T-helper 2 cell treated with Interferon-gamma antibody and Interleukin-4, amounts not matched to agents 100 ng/mL and 5 ng/mL, for 36 hours (primary cell): Measurements from ENCODE around the gene TH. TPM values are rescaled to one million over a fixed set of nuclear protein-coding genes. Genes with fewer than 3 reads are reported as not detected.
"Not testable (repeated sequence)": the region's sequence is repeated elsewhere in the genome, so short reads cannot be mapped to it uniquely, and the experiment has no call there.

Experiments
- intact Hi-C: fragments of 100-400 bp; cut with micrococcal nuclease; formaldehyde crosslinking; loops from one replicate; pipeline ENCODE4 v1.15.1; 2023
- total RNA-seq: library from RNA; stranded (reverse); gene quantifications from 2 replicates; pipeline ENCODE4 v1.2.3, GENCODE V29; 2022

TH gene
- total RNA-seq, 1 donor from 2014 or later, result not detected

DNA sequence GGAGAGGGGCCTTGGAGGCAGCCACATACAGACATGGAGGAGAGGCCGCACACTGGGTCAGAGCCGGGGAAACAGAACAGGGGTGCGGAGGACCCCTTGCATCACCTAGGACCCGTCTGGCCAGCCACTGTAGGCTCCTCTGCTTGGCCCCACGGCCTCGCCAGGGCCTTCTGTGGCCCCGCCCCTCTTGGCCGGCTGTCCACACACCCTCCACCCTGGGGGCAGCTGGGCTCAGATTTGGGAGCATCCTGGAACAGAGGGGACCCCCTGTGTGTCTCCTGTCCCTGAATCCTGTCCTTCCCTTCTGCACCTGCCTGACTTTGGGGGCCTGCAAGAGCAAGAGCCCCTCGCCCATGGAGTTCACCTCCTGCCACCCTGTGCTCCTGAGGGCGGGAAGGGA is 7.9 kb upstream of the TH start:
- intact Hi-C loops, result no loop called here

DNA sequence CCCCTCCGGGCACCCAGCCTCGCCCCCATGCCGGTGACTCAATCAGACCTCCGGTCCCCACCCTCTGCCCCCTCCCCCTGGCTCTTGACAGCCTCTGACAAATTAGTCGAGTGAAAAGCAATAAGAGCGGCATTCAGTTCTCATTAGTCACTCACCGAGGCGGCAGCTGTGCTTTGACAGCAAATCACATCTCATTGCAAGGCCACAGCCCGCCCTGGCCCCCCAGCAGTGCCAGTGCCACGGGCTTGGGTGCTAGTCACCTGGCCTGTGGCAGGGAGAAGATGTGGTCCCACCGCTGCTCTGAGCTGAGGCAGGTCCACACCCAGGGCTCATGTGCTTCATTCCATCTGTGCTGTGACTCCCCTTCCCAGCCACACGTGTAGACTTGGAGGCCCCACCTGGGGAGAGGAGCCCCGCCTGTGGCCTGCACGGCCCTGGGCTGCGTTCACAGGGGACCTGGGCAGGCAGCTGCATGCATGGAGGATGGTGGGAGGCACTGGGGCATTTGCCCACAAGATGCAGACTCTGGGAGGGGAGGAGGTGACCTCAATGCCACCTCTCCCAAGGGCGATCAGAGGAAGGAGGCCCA is 7.4 kb upstream of the TH start:
- intact Hi-C loops, result no loop called here

DNA sequence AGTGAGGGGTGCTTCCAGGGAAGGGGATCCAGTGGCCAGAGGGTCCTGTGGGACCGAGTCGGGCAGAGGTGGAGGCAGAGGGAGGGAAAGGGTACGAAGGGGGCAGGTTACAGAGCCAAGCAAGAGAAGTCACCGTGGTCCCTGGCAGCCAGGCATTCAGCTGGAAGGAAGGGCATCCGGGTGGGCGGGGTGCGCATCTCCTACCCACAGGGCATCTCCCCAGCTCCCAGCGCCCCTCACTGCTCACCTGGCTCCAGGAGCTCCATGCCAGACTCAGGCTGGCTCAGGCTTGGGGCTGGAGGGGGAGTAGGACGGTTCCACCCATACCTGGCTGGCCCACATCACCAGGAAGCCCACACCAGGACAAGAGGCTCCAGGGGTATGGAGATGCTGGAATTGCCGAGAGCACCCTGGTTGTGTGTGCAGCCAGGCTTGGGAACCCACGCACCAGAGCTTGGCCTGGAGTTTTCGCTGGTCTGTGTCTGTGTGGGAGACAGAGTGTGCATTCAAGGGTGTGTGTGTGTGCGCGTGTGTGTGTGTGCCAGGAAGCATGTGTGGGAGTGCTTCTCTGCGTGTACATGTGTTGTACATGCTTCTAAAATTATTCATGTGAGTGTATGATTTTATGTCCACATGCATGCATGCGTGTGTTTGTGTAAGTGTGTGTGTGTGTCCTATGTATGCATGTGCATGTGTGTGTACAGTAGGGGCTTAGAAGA is 6.6 kb upstream of the TH start:
- intact Hi-C loops, result not testable (repeated sequence)

DNA sequence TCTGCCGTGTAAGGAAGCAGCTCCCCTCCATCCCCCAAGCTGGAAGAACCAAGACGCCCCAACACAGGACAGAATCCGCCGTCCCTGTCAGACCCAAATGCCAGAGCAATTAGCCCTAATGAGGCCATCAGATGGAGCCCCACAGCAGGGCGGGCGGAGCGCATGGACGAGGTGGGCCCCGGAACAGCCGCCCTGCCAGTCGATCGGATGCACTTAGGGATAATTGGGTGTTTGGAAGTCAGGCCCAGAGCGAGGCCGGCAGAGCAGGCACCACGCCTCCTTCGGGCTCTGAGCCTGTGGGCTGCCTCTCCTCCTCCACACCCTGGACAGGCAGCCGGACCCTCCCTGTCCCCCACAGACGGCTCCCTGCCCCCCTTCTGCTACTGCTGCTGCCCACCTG is 5.5 kb upstream of the TH start:
- intact Hi-C loops, result no loop called here

DNA sequence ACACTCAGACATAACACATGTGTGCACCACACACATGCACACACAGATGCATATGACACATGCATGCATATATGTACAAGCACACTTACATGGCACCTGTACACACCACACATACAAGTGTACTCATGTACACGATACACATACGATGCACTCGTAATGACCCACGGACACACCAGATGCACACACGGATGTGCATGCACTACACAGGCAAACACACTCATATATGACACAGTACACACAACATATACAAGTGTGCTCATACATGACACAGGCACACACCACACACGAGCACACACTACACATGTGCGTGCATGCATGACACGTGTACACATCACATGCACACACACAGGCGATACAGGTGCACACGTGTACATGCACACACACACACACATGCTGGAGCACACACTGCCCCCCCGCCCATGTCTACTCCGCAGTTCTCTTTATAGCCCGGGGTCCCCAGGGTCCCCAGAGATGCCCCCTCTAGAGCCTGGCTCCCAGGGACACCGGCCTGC is 4.8 kb upstream of the TH start:
- intact Hi-C loops, result no loop called here

DNA sequence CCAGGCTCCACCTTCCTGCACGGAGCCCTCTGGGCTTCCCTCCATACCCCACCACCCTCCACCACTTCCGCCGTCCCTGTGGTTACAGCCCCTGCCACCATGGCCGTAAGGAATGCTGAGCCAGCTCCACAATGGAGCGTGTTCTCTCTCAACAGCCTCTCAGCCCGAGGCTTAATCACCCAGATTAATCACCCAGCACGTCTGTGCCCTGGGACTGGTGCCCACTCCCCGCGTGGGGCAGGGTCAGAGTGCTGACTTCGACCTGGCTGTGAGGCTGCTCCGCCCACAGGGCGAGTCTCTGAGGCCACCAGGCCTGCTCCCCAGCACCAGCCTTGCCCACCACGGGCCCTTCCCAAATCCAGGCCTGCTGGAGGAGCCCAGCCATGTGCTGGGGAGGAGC is 4.0 kb upstream of the TH start:
- intact Hi-C loops, result no loop called here

DNA sequence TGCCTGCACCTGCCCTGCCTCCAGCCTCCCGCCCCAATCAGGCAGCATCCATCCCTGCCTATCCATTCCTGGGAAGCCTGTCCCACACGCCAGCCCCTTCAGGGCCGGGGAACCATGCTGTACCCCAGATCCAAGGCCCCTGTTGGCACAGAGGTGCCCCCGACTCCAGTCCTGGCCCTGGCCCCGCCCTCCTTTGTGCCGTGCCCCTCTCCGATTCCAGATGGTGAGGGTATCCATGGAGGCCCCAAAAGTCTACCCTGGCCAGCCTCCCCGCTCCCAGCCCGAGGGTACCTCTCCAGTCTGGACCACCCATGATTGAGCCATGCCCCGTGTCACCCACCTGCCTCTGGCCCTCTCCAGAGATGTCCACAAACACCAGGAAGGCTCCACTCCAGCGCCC is 2.7 kb upstream of the TH start:
- intact Hi-C loops, result no loop called here

DNA sequence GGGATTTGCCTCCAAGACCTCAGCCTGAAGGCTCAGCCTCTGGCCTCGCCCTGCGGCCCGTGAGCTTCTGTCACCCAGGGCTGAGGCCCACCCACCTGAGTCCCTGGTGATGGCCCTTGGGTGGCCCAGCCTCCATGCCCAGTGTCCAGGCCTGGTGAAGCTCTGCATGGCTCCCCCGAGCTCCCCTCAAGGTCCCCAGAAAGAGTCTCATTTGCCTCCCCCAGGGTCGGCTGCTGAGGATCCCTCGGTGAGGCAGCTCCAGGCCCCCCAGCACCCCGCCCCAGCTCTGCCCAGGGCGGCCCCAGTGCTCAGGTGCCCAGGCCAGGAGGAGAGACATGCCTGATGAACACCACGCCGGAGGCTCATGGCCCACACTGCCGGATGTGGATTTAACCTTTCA is 2.1 kb upstream of the TH start:
- intact Hi-C loops, result no loop called here

DNA sequence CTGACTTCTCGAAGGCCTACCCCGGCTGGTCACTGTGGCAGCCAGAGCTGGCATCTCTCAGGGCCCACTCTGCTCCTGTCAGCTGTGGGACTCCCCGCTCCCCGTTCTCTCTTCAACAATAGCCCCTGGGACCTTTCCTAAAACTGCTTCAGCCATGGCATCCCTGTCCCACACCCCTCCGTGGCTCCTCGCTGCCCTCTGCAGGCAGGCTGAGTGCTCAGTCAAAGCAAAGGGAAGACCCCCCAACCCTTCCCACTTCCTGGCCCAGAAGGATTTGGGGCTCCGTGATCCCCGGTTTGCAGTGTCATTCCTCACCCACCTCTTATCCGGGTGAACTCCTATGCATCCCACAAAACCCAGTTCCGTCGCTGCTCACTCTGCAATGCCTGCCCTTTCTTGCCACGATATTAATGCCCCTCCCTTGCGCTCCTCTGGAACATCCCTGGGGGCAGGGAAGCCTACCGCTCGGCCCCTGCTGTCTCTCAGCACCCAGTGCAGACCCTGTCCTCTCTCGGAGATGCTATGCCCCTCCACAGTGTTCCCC is 1.6 kb upstream of the TH start:
- intact Hi-C loops, result no loop called here

DNA sequence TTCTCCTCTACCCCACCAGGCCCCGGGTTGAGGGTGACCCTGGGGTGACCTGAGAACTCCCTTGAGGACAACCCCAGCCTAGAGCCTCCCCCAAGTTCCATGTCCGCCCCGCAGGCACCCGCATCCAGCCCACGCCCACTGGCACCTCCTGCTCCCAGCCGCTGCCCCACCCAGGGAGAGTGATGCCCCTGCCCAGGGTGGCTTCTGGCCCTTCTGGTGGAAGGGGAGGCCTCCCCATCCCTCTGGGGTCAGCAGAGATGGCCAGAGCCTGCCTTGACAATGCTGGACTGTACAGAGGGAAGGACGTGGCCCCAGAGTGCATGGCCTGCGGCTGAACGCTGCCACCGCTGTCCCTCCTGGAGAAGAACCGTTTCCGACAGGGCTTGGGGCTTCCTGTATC is 1.1 kb upstream of the TH start:
- intact Hi-C loops, result no loop called here

DNA sequence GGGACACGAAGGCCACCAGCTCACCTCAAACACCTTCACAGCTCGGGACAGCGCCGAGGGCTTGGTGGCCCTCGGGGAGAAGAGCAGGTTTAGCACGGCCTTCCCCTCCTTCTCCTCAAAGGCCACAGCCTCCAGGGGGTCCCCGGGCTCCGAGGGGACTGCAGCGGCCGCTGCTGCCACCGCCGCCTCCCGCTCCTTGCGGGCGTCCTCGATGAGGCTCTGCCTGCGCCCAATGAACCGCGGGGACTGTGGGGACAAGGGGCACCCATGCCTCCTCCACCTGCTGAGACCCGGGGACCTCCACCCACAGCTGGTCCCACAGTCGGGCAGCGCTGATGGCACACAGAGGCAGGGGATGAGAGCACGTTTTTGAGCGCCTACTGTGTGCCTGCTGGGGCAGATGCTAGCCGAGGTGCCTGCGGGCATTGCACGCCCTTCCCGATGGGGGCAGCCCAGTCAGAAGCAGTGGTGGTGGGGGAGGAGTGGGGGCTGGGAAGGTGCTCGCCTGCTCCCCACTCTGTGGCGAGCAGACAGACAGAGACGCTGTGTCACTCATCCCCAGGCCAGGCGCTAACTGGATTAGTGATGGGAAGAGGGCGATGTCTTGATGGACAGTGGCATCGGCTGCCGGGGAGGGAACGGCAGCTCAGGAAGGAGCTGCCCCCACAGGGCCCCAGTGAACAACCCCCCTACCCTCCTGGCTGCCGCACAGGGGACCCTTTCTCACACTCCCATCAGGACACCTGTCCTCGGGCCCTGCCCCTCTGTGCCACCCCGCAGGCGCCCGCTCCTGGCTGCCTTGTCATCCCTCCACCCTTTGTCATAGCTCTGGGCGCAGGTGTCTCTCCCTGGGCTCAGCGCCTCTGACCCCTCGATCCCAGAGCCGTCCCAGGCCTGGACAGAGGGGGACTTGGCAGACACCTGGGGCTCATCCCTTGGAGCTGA is 1.7 kb downstream of the TH start:
- intact Hi-C loops, result no loop called here

DNA sequence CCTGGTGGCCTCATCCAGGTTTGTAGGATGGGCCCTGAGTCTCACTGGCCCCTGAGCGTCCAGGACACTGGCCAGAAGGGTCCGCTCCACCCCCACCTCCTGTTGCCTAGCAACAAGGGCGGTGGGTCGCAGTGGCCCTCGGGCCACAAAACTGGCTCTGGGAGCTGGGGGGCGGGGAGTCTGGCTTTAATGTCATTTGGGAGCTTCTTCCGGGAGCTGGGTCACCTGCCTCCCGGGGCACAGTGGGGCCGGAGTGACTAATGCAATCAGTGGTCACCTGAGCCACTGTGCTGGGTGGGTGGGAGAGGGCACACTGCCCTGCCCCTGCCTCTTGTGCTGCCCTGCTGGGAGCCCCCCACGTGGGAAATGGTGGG is 2.6 kb downstream of the TH start:
- intact Hi-C loops, result no loop called here

DNA sequence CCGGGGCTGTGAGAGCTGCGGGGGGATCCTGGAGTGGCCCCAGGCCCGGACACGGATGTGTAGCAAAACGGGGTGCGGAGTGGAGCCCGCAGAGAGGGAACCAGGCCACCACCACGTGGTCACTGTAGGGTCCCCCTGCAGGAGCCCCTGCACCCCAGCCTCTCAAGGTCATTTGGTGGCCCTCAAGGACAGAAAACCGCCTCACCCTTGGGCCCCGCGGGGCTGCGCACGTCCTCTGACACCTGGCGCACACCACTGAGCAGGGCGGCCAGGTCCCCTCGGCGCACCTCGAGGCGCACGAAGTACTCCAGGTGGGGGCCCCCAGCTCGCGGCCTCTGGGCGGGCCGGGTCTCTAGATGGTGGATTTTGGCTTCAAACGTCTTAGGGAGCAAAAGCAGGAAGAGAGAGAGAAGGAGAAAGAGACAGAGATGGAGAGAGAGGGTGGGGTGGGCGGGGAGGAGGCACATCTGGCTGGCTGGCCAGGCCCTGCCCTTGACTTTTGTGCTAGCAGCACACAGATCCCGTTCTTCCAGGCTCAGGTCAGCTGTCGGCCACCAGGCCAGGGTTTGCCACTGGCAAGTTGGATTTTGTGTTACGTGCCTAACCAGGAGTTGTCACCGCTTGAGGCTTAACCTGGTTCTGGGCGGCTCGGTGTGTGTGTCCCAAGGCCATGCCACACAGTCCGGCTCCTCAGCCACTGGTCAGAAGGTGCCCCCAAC is 3.2 kb downstream of the TH start:
- intact Hi-C loops, result no loop called here

DNA sequence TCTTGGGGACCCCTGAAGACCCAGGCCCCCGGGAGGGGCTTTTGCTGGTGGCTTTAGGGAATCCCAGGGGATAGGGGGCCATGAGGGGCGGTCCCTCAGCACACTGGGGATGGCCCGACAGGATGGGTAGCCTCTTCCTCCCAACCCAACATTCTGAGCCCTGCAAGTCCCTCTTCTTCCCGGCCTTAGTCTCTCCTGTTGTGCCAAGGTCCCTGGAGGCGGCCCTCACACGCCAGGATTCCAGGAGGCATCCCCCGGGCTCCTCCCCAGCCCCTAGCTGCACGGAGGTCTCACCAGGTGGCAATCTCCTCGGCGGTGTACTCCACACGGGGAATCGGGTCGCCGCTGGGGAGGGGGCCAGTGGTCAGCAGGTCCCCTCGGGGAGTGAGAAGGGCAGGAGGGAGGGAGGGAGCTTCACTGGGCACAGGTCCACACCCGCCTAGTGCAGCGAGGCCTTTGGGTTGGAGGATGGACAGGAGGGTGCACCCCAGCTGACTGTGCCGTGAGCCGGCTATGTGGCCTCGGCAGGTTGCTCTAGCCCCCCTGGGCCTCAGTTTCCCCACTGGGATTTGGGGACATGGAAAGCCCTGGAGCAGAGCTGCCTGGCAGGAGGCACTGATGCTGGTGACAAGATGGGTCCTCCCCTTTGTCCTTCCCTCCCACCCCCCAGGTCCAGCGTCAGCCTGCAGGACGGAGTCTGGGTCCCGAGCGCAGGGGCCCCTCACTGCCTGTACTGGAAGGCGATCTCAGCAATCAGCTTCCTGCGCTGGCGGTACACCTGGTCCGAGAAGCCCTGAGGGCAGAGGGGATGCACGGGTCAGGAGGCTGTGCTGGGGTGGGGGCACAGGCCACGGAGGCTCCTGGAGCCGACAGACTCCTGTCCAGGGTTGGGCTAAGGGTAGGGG is 4.2 kb downstream of the TH start:
- intact Hi-C loops, result no loop called here

DNA sequence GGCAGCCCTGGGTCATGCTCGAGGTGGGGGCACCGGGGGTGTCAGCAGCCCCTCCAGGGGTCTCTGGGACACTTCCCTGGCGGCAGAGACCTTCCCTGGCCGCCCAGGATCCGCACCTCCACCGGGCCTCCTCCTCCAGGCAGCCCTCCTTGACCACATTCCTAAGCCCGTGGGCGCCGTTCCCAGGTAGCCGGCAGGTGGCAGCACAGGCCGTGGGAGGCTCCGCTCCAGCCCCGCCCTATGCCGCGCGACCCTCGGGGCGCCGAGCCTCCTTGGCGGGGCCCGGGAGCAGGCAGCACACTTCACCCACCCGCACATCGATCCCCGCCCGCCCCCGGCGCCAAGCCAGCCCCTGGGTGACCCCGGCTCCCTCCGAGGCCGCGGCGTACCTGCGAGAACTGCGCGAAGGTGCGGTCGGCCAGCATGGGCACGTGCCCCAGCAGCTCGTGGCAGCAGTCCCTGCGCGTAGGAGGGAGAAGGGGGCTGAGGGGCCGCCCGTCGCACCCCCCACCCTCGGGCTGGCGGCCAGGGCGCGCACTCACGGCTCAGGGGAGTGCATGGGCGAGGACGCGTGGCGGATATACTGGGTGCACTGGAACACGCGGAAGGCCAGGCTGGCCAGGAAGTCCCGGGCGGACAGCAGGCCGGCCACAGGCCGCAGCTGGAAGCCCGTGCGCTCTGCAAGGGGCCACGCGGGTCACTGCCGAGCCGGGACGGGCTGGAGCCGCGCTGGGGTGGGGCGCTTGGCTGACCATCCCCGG is 5.3 kb downstream of the TH start:
- intact Hi-C loops, result loop anchor here (1.0 kb wide), 1 partner anchor 254 kb away; no protein-coding TSS in a partner anchor

DNA sequence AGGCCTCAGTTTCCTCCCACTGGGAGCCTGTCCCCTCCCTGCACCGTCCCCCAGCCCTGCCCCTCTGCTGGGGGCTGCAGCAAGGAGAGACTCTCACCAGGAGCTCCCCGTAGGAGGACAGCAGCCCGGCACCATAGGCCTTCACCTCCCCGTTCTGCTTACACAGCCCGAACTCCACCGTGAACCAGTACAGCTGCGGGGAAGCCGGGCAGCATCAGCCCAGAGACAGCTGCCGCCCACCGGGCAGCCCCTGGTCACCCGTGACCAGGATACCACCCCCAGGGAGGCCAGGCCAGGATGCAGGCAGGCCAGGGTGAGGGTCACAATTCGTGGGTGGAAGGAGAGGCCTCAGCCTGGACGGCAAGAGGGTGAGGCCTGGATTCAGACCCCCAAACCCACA is 6.0 kb downstream of the TH start:
- intact Hi-C loops, result no loop called here

DNA sequence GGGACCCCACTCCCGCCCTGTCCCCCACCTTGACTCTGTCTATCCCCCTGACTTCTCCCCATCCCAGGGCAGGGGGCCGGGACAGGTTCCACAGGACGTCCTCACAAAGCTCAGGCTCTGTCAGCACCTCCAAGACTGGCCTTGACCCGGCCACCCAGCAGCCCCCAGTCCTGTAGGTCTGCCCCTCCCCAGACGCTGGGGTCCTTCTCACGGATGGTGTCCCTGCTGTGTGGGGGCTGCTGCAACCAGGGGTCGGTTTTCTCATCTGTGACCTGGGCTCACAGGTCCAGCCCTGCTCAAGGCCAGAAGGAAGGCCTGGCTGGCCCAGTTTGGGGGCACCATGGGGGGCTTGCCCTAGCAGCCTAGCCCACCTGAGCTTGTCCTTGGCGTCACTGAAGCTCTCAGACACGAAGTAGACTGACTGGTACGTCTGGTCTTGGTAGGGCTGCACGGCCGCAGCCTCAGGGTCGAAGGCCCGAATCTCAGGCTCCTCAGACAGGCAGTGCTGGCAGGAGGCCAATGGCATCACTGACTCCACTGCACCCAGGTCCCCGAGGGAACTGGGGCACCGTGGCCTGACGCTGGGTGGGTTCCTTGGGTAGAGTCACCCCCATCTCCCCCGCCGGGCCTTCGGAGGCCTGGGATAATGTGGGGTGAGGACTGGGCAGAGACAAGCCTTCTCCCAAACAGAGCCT is 6.6 kb downstream of the TH start:
- intact Hi-C loops, result no loop called here

DNA sequence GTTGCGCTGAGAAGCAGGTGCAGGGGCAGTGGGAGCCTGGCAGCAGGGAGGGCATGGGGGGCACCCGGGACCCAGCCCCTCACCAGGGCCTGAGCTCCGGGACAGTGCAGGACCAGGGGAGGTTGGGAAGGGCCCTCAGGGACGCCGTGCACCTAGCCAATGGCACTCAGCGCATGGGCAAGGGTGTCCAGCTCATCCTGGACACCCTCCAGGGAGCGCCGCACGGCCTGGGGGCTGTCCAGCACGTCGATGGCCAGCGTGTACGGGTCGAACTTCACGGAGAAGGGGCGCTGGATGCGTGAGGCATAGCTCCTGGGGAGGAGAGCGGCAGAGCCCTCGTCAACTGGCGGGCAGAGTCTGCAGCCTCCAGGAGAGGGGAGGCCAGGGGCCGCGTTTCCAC is 7.5 kb downstream of the TH start:
- intact Hi-C loops, result no loop called here
